Retinal pigment epithelial cell (primary cell): ENCODE measurements around the gene SLC24A4.

Experiments used
- DNase-seq: peaks from one replicate; pipeline ENCODE4 v3.0.0-alpha.2; 2010; ENCODE audit warnings: low read depth
- H3K4me3 ChIP-seq: 2 replicates; pipeline ENCODE4 v1.5.1; 2011; ENCODE audit warnings: mild to moderate bottlenecking, low read length, control low read depth, moderate library complexity
- CTCF ChIP-seq: conservative IDR thresholded peaks from 2 replicates; pipeline ENCODE4 v1.5.1; 2011; ENCODE audit warnings: low read depth, low read length, control low read depth, inconsistent platforms

The SLC24A4 gene

DNA sequence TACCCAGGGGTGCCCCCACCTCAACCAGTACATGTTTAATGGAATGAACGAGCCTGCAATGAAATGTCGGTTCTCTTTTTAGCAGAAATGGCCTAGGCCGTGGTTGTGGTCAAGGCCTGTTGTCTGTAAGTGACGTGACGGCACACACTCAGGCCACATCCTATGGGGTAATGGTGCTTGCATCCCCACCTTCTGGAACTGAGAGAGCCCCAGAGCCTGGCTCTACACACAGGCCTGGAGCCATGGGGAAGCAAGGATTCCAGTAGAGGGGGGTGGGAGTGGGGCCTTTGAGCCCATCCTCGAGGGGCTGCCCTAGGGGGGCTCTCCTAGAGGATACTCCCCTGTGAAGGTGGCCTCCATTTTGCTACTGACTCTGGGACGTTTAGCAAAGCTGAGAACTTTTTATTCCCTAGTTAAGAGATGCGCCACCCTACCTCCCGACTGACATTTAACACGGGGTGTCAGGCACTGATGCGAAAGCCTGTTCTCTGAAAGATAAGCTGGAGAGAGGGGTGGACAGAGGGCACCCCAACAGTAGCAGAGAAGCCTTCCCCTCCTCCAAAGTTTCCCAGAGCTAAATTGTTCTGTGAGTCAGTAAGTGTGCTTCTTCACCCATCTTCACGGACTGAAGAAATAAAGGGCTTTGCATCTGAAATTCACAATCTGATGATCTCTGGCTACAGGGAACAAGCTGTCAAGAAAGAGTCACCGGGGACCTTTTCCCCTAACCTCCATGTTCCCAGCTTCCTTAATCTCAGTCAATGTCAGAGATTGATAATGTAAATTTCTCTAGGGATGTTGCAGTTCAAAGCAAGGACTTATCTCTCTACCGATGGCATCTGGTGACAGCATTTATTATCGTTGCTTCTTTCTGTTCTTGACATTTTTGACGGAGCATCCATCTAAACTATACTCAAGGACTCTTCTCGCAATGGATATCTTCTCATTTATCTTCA lies 197.4 kb downstream of the SLC24A4 start:
- TF ChIP-seq CTCF, result no peak
- no peak for DNase-seq
- H3K4me3 ChIP-seq, result no peak overlapping the region

GRCh38 chr14:92521058-92521415 lies 198.1 kb downstream of the SLC24A4 start:
- DNase-seq, result no peak
- TF ChIP-seq CTCF, result no peak
- H3K4me3 ChIP-seq, result no peak overlapping the region

- DNase-seq, result no peak
- no peak overlapping the region for H3K4me3 ChIP-seq
- no peak for TF ChIP-seq CTCF
Measured at GRCh38 chr14:92523752-92524151, 200.8 kb downstream of the SLC24A4 start.

DNA sequence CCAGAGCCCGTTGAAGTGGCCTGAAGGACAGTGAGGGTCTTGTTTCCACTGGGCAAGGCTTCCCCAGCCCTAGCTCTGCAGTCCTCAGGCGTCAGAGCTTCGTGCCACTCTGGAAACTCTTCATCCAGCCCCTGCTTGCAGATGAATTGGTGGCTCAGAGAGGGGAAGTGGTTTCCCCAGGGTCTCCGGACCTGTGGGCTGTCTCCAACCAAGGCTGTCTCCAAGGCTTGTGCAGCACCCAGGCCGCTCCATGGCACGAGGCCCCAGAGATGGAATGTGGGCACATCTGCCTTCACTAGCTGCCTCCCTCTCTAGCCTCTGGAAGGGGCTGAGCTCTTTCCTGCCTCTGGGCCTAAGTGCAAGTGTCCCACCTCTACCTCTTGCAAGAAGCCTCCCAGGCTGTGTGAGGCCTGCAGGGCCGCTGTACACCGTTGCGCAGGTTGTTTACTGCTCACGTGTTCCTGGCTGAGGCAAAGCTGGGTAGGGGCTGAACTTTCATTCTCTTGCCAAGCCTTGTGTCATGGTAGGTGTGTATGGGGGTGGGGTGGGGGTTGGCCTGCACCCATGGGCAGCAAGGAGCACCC lies 201.7 kb downstream of the SLC24A4 start:
- TF ChIP-seq CTCF, result no peak
- DNase-seq, result no peak
- no peak overlapping the region for H3K4me3 ChIP-seq

DNA sequence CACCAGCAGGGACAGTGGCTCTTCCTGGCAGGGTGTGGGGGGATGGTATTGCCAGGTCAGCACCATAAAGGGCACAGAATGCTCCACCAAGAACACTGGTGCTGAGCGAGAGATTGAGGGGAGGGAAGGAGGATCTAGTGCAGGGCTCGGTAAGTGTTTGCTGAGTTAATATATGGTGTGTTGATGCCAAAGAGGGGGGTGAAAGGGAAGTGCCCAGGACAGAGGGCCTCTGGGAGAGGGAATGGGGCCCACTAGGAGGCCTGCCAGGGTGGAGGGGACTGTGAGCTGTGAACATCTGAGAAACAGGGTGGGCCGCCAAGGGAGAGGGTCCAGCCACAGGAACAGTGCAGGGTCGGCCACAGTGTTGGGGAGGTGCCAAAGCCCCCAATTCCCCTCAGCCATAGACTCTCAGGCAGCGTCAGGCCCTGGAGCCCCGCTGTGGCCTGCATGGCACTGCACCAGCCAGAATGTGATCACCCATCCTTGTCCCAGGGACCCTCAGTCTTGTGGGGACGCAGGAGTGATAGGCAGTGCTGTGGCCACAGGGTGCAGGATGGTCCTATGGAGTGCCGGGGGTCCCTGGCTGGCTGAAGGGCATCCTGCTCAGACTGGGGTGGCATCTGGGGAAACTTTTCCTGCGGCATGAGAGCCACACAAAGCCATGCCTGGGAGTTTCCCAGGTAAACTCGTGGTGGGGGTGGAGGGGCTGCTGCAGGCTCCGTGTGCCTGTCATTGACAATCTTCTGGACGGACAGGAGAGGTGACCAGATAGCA lies 202.5 kb downstream of the SLC24A4 start:
- no peak overlapping the region for H3K4me3 ChIP-seq
- TF ChIP-seq CTCF, result no peak
- DNase-seq, result no peak

DNA sequence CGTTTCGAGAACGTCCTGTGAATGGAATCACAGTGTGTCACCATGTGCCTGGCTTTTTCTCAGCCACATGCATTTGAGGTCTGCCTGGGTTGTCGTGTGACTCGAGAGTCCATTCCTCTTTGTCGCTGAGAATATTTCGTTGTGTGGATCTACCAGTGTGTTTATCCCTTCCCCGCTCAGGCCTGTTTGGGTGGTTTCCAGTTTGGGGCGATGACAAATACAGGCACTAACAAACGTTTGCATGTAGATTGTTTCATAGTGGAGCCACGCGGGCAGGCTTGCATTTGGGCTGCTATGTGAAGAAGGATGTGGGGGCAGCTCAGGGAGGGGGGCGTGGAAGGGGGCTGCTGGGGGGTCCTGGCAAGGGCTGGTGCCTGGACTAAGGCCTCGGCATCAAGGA lies 204.8 kb downstream of the SLC24A4 start:
- H3K4me3 ChIP-seq, result no peak overlapping the region
- no peak for TF ChIP-seq CTCF
- no peak for DNase-seq
